HG02973 (cell line): Measurements from ENCODE around the gene DEF6.
"Not testable (repeated sequence)": the region's sequence is repeated elsewhere in the genome, so short reads cannot be mapped to it uniquely, and the experiment has no call there.

Source experiments
- ATAC-seq: cut with Tn5 transposase; IDR thresholded peaks from one replicate; pipeline ENCODE4 v1.9.1; 2021; ENCODE audit warnings: moderate library complexity; ENCODE audit not compliant: unreplicated experiment

The DEF6 gene

GRCh38 chr6:35309611-35310264, 12.1 kb downstream of the DEF6 start:
- no peak for ATAC-seq

GRCh38 chr6:35310265-35310831, 12.7 kb downstream of the DEF6 start:
- no peak for ATAC-seq

- no peak for ATAC-seq
Observed at GRCh38 chr6:35311390-35312075, 13.9 kb downstream of the DEF6 start.

GRCh38 chr6:35312076-35312800, 14.6 kb downstream of the DEF6 start:
- no peak for ATAC-seq

- ATAC-seq: no peak
Observed at GRCh38 chr6:35312807-35313206, 15.2 kb downstream of the DEF6 start.

- no peak for ATAC-seq
Observed at GRCh38 chr6:35317483-35318195, 20.0 kb downstream of the DEF6 start.

- no peak for ATAC-seq
Observed at GRCh38 chr6:35318196-35319171, 20.9 kb downstream of the DEF6 start.

GRCh38 chr6:35319346-35320030, 21.9 kb downstream of the DEF6 start:
- ATAC-seq: no peak

GRCh38 chr6:35320031-35320410, 22.4 kb downstream of the DEF6 start:
- ATAC-seq: no peak

GRCh38 chr6:35321091-35321490, 23.5 kb downstream of the DEF6 start:
- ATAC-seq: no peak

- ATAC-seq: no peak
Observed at GRCh38 chr6:35327349-35328027, 29.9 kb downstream of the DEF6 start.

- no peak for ATAC-seq
Observed at GRCh38 chr6:35328108-35328723, 30.6 kb downstream of the DEF6 start.

- not testable (repeated sequence) for ATAC-seq
Observed at GRCh38 chr6:35328965-35329364, 31.3 kb downstream of the DEF6 start.

GRCh38 chr6:35330541-35331119, 33.0 kb downstream of the DEF6 start:
- no peak for ATAC-seq

- not testable (repeated sequence) for ATAC-seq
Observed at GRCh38 chr6:35332074-35332887, 34.7 kb downstream of the DEF6 start.

- no peak for ATAC-seq
Observed at GRCh38 chr6:35341557-35341956, 43.9 kb downstream of the DEF6 start.
